GM21367 (cell line): ENCODE results near the gene ATAD1.
"Not testable (repeated sequence)": the region's sequence is repeated elsewhere in the genome, so short reads cannot be mapped to it uniquely, and the experiment has no call there.

Source experiments
- ATAC-seq: cut with Tn5 transposase; IDR thresholded peaks from one replicate; pipeline ENCODE4 v1.9.1; 2021; ENCODE audit not compliant: unreplicated experiment

ATAD1 gene

DNA sequence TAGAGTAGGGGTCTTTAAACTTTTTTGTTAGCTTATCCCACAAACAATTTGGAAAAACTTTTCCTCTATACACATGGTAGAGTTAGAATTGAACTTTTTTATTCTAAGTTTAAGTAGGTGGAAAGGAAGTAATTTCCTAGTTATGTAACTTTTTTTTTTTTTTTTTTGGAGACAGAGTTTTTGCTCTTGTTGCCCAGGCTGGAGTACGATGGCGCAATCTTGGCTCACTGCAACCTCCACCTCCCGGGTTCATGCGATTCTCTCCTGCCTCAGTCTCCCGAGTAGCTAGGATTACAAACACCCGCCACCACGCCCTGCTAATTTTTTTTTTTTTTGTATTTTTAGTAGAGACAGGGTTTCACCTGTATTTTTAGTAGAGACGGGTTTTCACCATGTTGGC, 28.7 kb upstream of the ATAD1 start:
- not testable (repeated sequence) for ATAC-seq

- ATAC-seq = no peak
These were observed 28.0 kb upstream of the ATAD1 start for GRCh38 chr10:87846023-87846422.

DNA sequence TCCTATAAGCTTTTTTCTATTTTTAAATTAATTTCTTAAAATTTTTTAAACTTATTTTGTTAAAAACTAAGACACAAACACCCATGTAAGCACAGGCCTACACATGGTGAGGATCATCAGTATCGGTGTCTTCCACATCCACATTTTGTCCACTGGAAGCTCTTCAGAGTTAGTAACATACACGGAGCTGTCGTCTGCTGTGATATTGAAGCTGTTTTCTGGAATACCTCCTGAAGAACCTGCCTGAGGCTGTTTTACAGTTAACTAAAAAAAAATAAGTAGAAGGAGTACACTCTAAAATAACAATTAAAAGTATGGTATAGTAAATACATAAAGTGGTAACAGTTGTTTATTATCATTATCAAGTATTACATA, 27.6 kb upstream of the ATAD1 start:
- no peak for ATAC-seq

DNA sequence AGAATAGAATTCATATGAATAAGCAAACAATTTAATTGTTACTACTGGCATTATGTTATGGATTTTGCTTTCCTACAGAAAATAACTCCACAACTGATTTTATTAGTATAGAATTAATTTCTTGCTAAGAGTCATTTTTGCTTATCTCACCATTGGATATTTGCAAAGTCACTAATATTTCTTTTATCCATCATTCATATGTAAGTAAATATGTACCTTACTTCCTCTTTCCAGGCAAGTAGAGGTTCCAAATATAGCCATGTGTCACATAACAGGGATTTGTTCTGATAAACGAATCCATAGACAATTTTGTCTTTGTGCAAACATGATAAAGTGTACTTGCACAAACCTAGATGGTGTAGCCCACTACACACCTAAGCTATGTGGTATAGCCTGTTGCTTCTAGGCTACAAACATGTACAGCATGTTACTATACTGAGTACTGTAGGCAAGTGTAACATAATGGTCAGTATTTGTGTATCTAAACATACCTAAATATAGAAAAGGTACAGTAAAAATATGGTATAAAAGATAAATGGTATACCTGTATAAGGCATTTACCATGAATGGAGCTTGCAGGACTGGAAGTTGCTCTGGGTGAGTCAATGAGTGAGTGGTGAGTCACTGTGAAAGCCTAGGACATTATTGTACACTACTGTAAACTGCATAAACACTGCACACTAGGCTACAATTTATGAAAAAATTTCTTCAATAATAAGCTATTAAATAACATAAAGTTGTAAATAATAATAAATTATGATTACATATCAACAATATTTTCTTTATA, 27.0 kb upstream of the ATAD1 start:
- ATAC-seq = no peak

- no peak for ATAC-seq
These were observed 25.7 kb upstream of the ATAD1 start for GRCh38 chr10:87843714-87844113.

GRCh38 chr10:87842776-87843497, 24.9 kb upstream of the ATAD1 start:
- no peak for ATAC-seq

DNA sequence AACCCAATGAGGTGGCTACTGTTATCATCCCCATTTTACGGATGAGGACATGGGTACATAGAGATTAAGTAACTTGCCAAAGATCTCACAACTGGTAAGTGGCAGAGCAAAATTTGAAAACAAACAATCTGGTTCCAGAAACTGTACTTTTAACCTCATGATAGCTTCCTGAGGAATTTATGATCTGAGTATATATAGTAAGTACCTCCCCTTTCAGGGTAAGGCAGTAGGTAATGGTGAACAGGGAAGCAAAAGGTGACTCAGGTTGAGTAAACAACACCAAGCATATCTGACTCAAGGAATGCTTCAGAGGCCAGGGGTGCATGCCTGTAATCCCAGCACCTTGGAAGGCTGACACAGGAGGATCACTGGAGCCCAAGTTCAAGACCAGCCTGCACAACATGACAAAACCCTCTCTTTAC, 24.2 kb upstream of the ATAD1 start:
- ATAC-seq = no peak

- ATAC-seq = no peak
These were observed 23.2 kb upstream of the ATAD1 start for GRCh38 chr10:87841186-87841585.

- no peak for ATAC-seq
These were observed 20.6 kb upstream of the ATAD1 start for GRCh38 chr10:87838650-87839049.

GRCh38 chr10:87837445-87837844, 19.4 kb upstream of the ATAD1 start:
- no peak for ATAC-seq

DNA sequence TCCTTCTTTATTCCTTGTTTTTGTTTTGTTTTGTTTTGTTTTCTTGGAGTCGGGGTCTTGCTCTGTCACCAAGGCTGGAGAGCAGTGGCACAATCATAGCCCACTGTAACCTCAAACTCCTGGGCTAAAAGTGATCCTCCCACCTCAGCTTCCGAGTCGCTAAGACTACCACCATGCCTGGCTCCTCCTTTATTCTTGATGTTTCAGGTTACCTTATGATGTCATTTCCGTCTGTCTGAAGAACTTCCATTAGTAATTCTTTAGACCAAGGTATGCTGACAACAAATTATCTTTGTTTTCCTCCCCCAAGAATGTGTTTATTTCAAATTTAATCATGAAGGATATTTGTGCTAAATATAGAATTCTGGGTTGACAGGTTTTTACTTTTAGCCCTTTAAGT, 18.1 kb upstream of the ATAD1 start:
- ATAC-seq = no peak

DNA sequence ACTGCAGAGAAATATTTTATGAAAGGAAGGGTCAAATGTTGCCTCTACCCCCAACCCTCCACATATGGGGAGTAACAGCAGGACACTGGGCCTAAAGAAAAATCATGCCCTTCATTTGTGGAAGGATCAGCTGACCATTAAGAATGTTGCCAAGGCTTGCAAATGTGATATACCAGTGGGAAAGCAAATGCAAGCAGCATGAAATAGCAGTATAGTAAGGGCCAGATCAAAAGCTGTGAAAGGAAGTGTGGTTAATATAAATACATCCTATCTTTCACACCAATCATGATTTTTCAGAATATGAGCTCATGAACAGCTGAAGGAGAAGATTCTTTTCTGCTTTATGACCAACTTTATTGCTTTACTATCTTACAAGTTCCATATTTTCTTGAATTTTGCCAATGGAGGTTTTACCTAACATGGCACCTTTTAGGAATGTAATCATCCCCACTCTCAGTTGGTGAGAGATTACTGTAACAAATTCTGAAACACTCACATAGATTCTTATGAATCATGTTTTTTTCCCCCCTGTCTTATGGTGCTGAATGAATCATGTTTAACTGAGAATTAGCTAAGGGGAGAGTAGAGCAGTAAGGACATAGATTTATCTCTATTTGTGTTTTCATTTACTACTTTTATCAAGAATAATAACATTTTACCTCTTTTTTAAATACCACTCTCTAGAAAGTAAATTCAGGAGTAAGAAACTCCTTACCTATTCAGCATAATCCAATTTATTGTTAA, 12.1 kb upstream of the ATAD1 start:
- ATAC-seq = no peak

DNA sequence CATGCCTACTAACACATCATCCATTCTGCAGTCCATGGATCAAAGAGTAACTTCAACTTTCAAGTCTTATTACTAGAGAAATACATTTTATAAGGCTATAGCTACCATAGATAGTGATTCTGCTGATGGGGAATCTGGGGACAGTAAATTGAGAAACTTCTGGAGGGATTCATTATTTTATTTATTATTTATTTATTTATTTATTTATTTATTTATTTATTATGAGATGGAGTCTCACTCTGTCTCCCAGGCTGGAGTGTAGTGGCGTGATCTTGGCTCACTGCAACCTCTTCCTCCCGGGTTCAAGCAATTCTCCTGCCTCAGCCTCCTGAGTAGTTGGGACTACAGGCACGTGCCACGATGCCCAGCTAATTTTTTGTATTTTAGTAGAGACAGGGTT, 11.0 kb upstream of the ATAD1 start:
- ATAC-seq = not testable (repeated sequence)

DNA sequence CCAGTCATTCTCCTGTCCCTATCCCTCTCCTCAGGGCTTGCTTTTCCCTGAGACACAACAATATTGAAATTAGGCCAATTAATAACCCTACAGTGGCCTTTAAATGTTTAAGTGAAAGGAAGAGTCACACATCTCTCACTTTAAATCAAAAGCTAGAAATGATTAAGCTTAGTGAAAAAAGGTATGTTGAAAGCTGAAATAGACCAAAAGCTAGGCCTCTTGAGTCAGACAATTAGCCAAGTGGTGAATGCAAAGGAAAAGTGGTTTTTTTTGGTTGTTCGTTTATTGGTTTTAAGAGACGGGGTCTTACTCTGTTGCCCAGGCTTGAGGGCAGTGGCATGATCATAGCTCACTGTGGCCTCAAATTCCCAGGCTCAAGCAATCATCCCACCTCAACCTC, 9.7 kb upstream of the ATAD1 start:
- ATAC-seq = no peak

DNA sequence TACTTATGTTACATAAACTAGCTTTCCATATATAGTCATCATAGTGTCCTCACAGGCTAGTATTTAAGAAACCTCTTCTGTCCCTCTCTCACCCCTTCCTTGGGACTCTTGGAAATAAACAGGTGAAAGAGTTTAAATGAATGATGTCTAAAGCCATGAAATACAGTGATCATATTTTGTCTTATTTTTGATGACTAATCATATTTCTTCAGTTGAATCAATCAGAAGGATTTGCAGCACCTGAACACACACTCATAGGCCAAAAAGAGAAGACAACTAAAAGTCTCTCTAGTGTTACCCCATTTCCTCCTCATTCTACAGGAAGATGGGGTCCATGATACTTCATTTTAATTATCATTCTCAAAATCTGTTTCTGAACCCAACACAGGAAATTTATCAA, 8.6 kb upstream of the ATAD1 start:
- no peak for ATAC-seq

GRCh38 chr10:87819289-87819585, 1.2 kb upstream of the ATAD1 start:
- ATAC-seq = no peak

DNA sequence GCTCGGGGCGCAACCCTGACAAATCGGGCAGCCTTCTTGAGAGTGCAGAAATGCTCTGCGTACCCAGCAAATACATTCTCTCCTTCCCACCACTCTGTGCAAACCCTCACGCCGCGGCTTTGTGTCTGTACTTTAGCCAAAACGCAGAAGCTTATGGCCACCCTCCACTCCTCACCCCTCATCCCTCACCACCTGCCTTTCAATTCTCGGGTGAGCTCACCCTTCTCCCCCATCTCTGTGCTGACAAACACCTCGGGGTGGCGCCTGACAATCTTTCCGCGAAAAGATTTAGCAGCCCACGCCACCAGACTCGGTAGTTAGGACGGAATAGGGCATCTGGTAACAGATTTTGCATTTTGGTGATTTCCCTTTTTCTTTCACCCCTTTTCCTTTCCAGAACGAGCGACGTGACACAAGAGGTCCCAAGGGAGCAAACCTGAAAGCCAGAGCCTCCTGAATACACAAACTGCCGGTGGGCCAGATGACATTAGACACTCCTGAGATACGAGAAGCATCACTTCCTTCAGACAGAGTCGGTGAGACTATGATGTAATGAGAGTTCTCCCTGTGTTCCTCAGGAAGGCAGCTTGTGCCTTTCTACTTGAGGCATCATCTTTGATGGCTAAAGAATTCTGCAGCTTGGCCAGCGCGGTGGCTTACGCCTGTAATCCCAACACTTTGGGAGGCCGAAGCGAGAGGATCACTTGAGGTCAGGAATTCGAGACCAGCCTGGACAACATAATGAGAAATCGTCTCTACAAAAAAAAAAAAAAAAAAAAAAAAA, 671 bp upstream of the ATAD1 start:
- ATAC-seq = peak; percentile 43

GRCh38 chr10:87816898-87817608, 973 bp downstream of the ATAD1 start:
- ATAC-seq = no peak

DNA sequence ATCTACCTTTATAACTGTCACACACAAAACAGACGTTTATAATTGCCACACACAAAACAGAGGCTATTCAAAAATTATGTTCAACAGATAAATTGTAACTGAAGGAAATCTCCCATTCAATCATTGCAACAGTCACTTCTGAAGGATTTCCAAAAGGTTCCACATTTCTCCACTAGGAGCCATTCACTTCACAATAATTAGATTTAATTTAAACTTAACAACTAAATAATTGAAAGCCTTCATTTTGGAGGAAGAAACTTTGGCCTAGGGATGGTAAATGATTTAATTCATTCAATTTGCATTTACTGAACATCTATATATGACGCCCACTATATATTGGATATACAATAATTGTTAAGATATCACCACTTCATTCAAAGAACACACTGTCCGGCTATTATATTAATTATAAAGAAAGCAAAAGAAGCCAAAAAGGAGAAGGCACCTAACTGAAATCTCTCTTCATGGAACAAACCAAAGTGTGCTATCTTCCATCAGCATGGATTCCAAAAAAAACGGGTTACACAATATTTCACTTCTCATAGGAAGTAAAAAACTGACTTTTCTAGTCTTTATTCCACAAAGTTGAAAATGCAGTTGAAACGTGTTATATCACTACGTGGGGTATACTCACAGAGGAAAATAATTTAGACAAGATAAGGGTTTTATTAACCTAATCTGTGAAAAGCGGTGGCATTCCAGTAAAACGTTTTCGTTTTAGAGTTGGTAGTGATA, 1.7 kb downstream of the ATAD1 start:
- ATAC-seq = no peak

GRCh38 chr10:87804939-87805569, 13.0 kb downstream of the ATAD1 start:
- ATAC-seq = no peak
